B cell (primary cell): ENCODE data around the gene KSR2. TPM values are rescaled to one million over a fixed set of nuclear protein-coding genes. Genes with fewer than 3 reads are reported as not detected.

ENCODE experiments used
- ATAC-seq: fragments of 200-7000 bp; cut with Tn5 transposase; one replicate; pipeline ENCODE4 v1.10.0; 2021; ENCODE audit warnings: low read depth, mild to moderate bottlenecking, moderate number of reproducible peaks, moderate library complexity
- CTCF ChIA-PET: fragments of 350-600 bp; sonication (Branson Sonifier 250); formaldehyde crosslinking; loops from one replicate; lab custom pipeline; 2021; ENCODE audit warnings: antibody characterized with exemption, inconsistent platforms; lab: Charles Lee
- POLR2A ChIA-PET: fragments of 350-600 bp; sonication (Branson Sonifier 250); formaldehyde crosslinking; loops from one replicate; lab custom pipeline; 2021; ENCODE audit warnings: antibody characterized with exemption; lab: Charles Lee
- DNase-seq: peaks from one replicate; pipeline ENCODE4 v3.0.0; 2013
- H2AFZ ChIP-seq: 2 replicates; pipeline ENCODE4 v1.6.1; 2012; ENCODE audit warnings: mild to moderate bottlenecking, low read depth, low read length; ENCODE audit not compliant: insufficient read depth, poor library complexity, severe bottlenecking
- H3K27ac ChIP-seq, 2 donors: 1 replicate in 1 of 2; 2 replicates in 1 of 2; pipeline ENCODE4 v1.5.1; 2012 to 2013; ENCODE audit warnings: low read length in 2 of 2, mild to moderate bottlenecking in 2 of 2, moderate library complexity in 1 of 2
- H3K27me3 ChIP-seq, 4 experiments: fragments of 200-600 bp in 1 of 4; sonication (generic) in 1 of 4; replicated peaks in 1 of 4; 1 replicate in 2 of 4; 2 replicates in 2 of 4; pipeline versions ENCODE4 v1.6.1 to v1.7.0; 2013 to 2016; ENCODE audit warnings: low read length in 3 of 4, mild to moderate bottlenecking in 2 of 4, mixed read lengths in 1 of 4, moderate library complexity in 1 of 4; ENCODE audit not compliant: insufficient read depth in 4 of 4, control insufficient read depth in 3 of 4; ENCODE audit errors: control extremely low read depth in 1 of 4
- H3K36me3 ChIP-seq, 2 experiments: replicated peaks in 1 of 2; 1 replicate in 1 of 2; 2 replicates in 1 of 2; pipeline versions ENCODE4 v1.6.1 to v1.7.1; 2013; ENCODE audit warnings: low read length in 1 of 2; ENCODE audit not compliant: insufficient read depth in 2 of 2, control insufficient read depth in 1 of 2; ENCODE audit errors: control extremely low read depth in 1 of 2, extremely low read depth in 1 of 2
- H3K4me1 ChIP-seq, 2 donors: fragments of 200-600 bp in 1 of 2; sonication (generic) in 1 of 2; 1 replicate in 1 of 2; 2 replicates in 1 of 2; pipeline versions ENCODE4 v1.5.1 to v1.6.1; 2013 to 2017; ENCODE audit warnings: low read length in 2 of 2; ENCODE audit not compliant: control insufficient read depth in 2 of 2, insufficient read depth in 2 of 2
- H3K4me2 ChIP-seq: replicated peaks from 2 replicates; pipeline ENCODE3; 2012; ENCODE audit warnings: mild to moderate bottlenecking, low read depth, low read length; ENCODE audit not compliant: poor library complexity, severe bottlenecking
- H3K4me3 ChIP-seq, 5 experiments: fragments of 200-600 bp in 1 of 5; sonication (generic) in 1 of 5; 1 replicate in 3 of 5; 2 replicates in 2 of 5; pipeline versions ENCODE4 v1.5.1 to v1.7.0; 2011 to 2016; ENCODE audit warnings: low read length in 4 of 5, mild to moderate bottlenecking in 4 of 5, low read depth in 2 of 5, control low read depth in 1 of 5, moderate library complexity in 1 of 5; ENCODE audit not compliant: insufficient read depth in 1 of 5; ENCODE audit errors: control extremely low read depth in 1 of 5, extremely low read depth in 1 of 5
- H3K79me2 ChIP-seq: fragments of 200-600 bp; sonication (generic); one replicate; pipeline ENCODE4 v1.6.0; 2016; ENCODE audit warnings: low read length; ENCODE audit not compliant: control insufficient read depth, insufficient read depth
- H3K9ac ChIP-seq: fragments of 200-600 bp; sonication (generic); 2 replicates; pipeline ENCODE4 v1.6.1; 2017; ENCODE audit warnings: mild to moderate bottlenecking, low read length, moderate library complexity
- H3K9me3 ChIP-seq, 3 donors: one replicate each; pipeline versions ENCODE4 v1.6.1 to v1.7.1; 2013; ENCODE audit warnings: low read length in 2 of 3; ENCODE audit not compliant: control insufficient read depth in 2 of 3, insufficient read depth in 1 of 3; ENCODE audit errors: control extremely low read depth in 1 of 3
- H4K20me1 ChIP-seq: 2 replicates; pipeline ENCODE4 v1.6.0; 2012; ENCODE audit warnings: mild to moderate bottlenecking, low read length; ENCODE audit not compliant: insufficient read depth, control insufficient read depth, poor library complexity, severe bottlenecking
- H3K27ac Mint-ChIP-seq: one replicate; pipeline ENCODE4 v1.8.0; 2021; ENCODE audit warnings: mixed read lengths
- H3K27me3 Mint-ChIP-seq: one replicate; pipeline ENCODE4 v1.8.0; 2021; ENCODE audit warnings: mixed read lengths
- H3K4me1 Mint-ChIP-seq: one replicate; pipeline ENCODE4 v1.8.0; 2021; ENCODE audit warnings: mixed read lengths
- H3K4me3 Mint-ChIP-seq: one replicate; pipeline ENCODE4 v1.8.0; 2021; ENCODE audit warnings: mixed read lengths
- H3K9me3 Mint-ChIP-seq: one replicate; pipeline ENCODE4 v1.8.0; 2022; ENCODE audit warnings: mixed read lengths; ENCODE audit not compliant: insufficient read depth
- EZH2 ChIP-seq: IDR thresholded peaks from 2 replicates; pipeline ENCODE4 v1.6.1; 2012; ENCODE audit warnings: borderline replicate concordance, low read depth, mild to moderate bottlenecking, moderate library complexity, low read length; ENCODE audit not compliant: insufficient read depth, poor library complexity, severe bottlenecking
- WGBS: methylation state at CpG from one replicate; pipeline ENCODE4 v1.1.5; 2013; ENCODE audit warnings: missing lambda C conversion rate; ENCODE audit not compliant: insufficient coverage; 5-methylcytosine and 5-hydroxymethylcytosine counted together
- intact Hi-C: fragments of 100-400 bp; cut with micrococcal nuclease; formaldehyde crosslinking; loops from one replicate; pipeline ENCODE4 v1.10.0; 2022
- polyA plus RNA-seq: library from polyadenylated mRNA; depleted of rRNA; stranded (reverse); fragments of >200 nt; gene quantifications from 2 replicates; pipeline ENCODE4 v1.2.3, GENCODE V29; 2012
- total RNA-seq, 2 donors: library from RNA; stranded (reverse); fragments of 120-200 nt in 1 of 2; gene quantifications; 1 replicate in 1 of 2; 2 replicates in 1 of 2; pipeline versions ENCODE4 v1.2.3 to v1.2.4, GENCODE V29; 2013 to 2022
- TF ChIP-seq, protein P1 (sequence below): fragments of 200-600 bp; IDR thresholded peaks from one replicate; pipeline ENCODE4 v1.8.0; 2022; ENCODE audit warnings: antibody characterized with exemption, mild to moderate bottlenecking

KSR2 gene
- total and polyA plus RNA-seq, 2 donors (not counting 1 experiment from before 2014, with no cell fraction given), result not detected

DNA sequence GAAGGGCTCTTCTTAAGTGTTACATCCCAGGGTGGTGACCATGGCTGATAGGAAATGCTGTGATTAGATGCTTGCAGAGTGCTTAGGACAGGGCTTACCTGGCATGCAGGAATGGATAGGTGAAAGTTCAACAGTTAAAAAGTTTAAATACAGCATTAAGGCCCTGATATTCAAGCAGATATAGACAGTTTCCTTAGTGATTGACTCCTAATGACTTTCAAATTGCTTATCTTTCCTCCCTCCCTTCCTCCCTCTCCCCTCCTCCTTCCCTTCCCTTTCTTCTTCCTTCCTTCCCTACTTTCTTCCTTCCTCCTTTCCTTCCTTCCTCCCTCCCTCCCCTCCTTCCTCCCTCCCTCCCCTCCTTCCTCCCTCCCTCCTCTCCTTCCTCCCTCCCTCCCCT is 362.8 kb downstream of the KSR2 start:
- Histone ChIP-seq H3K27ac (no peak overlapping the region), H2AFZ (no peak overlapping the region), H3K79me2 (no peaks in the 10 kb centered on the region), H3K36me3 (no peaks in the 10 kb centered on the region), H4K20me1 (no peaks in the 10 kb centered on the region), H3K4me2 (no peak overlapping the region), H3K27me3 (no peaks in the 10 kb centered on the region), H3K4me1 (no peaks in the 10 kb centered on the region), H3K9me3 (peaks cover 0 to 10% (median 0%) of the 10 kb centered on the region in 3 donors), H3K4me3 (no peak overlapping the region), H3K9ac (no peak overlapping the region)
- ChIA-PET CTCF (no interaction called here), POLR2A (no interaction called here)
- intact Hi-C loops, result no loop called here
- H3K4me3 Mint-ChIP-seq, result no peak overlapping the region
- DNase-seq (no peak), ATAC-seq (no peak)
- H3K4me1 Mint-ChIP-seq, result no peaks in the 10 kb centered on the region
- H3K9me3 Mint-ChIP-seq, result peaks cover 5% of the 10 kb centered on the region
- H3K27ac Mint-ChIP-seq, result no peak overlapping the region
- no peaks in the 10 kb centered on the region for H3K27me3 Mint-ChIP-seq
- TF ChIP-seq, protein P1, sequence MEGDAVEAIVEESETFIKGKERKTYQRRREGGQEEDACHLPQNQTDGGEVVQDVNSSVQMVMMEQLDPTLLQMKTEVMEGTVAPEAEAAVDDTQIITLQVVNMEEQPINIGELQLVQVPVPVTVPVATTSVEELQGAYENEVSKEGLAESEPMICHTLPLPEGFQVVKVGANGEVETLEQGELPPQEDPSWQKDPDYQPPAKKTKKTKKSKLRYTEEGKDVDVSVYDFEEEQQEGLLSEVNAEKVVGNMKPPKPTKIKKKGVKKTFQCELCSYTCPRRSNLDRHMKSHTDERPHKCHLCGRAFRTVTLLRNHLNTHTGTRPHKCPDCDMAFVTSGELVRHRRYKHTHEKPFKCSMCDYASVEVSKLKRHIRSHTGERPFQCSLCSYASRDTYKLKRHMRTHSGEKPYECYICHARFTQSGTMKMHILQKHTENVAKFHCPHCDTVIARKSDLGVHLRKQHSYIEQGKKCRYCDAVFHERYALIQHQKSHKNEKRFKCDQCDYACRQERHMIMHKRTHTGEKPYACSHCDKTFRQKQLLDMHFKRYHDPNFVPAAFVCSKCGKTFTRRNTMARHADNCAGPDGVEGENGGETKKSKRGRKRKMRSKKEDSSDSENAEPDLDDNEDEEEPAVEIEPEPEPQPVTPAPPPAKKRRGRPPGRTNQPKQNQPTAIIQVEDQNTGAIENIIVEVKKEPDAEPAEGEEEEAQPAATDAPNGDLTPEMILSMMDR, result no peak
- no peak for TF ChIP-seq EZH2

DNA sequence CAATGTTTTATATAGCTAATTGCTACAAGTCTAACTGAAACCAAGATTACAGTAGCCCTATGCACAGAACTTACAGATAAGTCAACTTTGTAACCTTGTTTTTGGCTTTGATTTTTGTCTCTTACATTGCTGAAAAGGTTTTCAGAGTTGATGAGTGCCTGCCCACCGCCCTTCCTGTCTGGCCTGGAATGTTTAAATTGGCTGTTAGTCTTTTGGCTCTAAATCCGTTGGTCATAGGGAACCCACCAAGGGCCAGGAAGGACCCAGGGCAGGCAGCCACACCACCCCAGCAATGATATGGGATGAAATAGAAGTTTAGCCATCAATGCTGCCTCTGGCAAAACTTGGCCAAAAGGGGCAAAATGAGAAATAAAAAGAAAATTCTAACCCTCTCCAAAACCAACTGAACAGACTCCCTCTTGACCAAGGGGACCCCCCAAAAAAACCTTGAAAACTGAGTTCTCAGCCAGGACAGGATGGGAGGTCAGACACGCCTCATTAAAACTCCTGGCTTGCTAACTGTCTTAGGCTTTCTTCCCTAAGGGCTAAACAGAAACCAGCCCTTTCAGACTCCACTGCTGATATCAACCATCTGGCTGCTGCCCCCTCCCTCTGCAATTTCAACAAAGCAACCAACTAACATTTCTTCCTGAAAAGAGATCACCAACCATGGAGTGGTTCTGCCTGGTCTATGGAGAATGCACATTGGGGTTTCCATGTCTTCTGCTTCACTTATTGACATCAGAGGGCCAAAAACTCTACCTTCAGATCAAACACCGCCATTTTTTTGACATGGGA is 365.3 kb downstream of the KSR2 start:
- WGBS, result 83% methylated on average over 1 of the region's 4 CpGs
- Histone ChIP-seq H2AFZ (no peak overlapping the region), H3K36me3 (no peaks in the 10 kb centered on the region), H3K4me2 (no peak overlapping the region), H3K9me3 (peaks cover 0 to 10% (median 0%) of the 10 kb centered on the region in 3 donors), H3K27ac (no peak overlapping the region), H3K4me1 (no peaks in the 10 kb centered on the region), H3K27me3 (no peaks in the 10 kb centered on the region), H3K4me3 (no peak overlapping the region), H3K79me2 (no peaks in the 10 kb centered on the region), H3K9ac (no peak overlapping the region), H4K20me1 (no peaks in the 10 kb centered on the region)
- TF ChIP-seq EZH2, result no peak
- TF ChIP-seq, protein P1, result no peak
- DNase-seq (no peak), ATAC-seq (no peak)
- peaks cover 5% of the 10 kb centered on the region for H3K9me3 Mint-ChIP-seq
- H3K4me1 Mint-ChIP-seq, result no peaks in the 10 kb centered on the region
- intact Hi-C loops, result no loop called here
- no peak overlapping the region for H3K4me3 Mint-ChIP-seq
- POLR2A ChIA-PET, result no interaction called here
- CTCF ChIA-PET, result no interaction called here
- H3K27ac Mint-ChIP-seq, result no peak overlapping the region
- H3K27me3 Mint-ChIP-seq, result peaks cover 3% of the 10 kb centered on the region
